Measurements from ENCODE around the gene ATXN1. TPM values are rescaled to one million over a fixed set of nuclear protein-coding genes. Genes with fewer than 3 reads are reported as not detected.

The ATXN1 gene
- total RNA-seq, 1 donor from 2014 or later = 59.8 TPM

DNA sequence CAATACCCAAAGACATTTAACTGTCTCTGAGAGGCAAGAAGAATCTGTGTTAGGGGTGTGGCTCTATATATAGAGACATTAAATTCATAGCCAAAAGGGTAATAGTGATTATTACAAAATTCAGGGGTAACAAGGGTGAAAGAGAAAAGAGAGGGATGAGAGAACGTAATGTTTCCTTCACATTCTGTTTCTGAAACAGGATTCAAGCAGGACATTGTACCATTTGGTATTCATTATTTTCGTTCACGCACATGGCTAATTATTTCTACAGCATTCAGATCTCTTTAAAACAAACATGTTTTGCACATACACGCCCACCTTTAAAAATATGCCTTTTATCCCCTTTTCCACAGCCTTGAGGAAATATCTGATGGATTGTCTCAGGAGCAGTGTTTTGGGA, 400.1 kb downstream of the ATXN1 start:
- DNase-seq = no peak
- no peaks in the 10 kb centered on the region for H3K27me3 Mint-ChIP-seq
- ChIA-PET POLR2A (no interaction called here), CTCF (no interaction called here)
- no peak overlapping the region for H3K4me3 Mint-ChIP-seq
- H3K9me3 Mint-ChIP-seq = no peaks in the 10 kb centered on the region
- H3K4me1 Mint-ChIP-seq = no peaks in the 10 kb centered on the region
- ATAC-seq (ENCODE audit: low read depth) = no peak
- no peak overlapping the region for H3K27ac Mint-ChIP-seq
- H3K36me3 Mint-ChIP-seq (ENCODE audit: low read depth) = no peaks in the 10 kb centered on the region
- intact Hi-C loops (cut with micrococcal nuclease) = no loop called here
- no peak for TF ChIP-seq CTCF (IDR thresholded peaks at IDR 0.05)

- H3K4me3 Mint-ChIP-seq = no peak overlapping the region
- ChIA-PET CTCF (no interaction called here), POLR2A (no interaction called here)
- ATAC-seq (ENCODE audit: low read depth) = no peak
- H3K36me3 Mint-ChIP-seq (ENCODE audit: low read depth) = no peaks in the 10 kb centered on the region
- no peak overlapping the region for H3K27ac Mint-ChIP-seq
- no peaks in the 10 kb centered on the region for H3K9me3 Mint-ChIP-seq
- H3K4me1 Mint-ChIP-seq = no peaks in the 10 kb centered on the region
- intact Hi-C loops (cut with micrococcal nuclease) = no loop called here
- DNase-seq = no peak
- H3K27me3 Mint-ChIP-seq = no peaks in the 10 kb centered on the region
- TF ChIP-seq CTCF (IDR thresholded peaks at IDR 0.05) = no peak
Observed at GRCh38 chr6:16360365-16360764, 400.9 kb downstream of the ATXN1 start.

- no peaks in the 10 kb centered on the region for H3K9me3 Mint-ChIP-seq
Observed at GRCh38 chr6:16359563-16359962, 401.7 kb downstream of the ATXN1 start.

DNA sequence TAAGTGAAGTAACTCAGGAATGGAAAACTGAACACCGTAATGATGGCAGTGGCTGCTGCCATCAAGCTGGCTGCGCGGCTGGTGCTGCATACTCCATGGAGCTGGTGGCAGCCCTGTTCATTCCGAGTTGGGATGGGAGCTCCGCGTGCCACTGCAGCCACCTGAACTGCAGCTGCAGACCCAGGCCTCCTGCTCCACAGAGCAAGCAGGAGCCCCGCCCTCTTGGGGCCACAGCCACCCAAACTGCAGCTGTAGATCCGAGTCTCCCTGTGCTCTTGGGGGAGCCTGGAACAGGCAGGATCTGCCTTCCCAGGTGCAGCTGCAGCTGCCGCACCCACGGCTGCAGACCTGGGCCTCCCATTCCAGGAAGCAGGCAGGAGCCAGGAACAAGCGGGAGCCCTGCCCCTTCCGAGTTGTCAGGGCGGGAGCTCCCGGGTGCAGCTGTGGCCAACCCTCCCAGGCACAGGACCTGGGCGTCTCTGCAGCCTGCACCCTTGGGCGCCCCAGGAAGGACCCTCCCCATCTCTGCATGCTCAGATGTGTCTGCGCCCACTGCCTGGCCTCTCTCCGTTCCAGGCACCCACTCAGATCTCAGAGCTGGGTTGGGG, 402.6 kb downstream of the ATXN1 start:
- intact Hi-C loops (cut with micrococcal nuclease) = no loop called here
- H3K27me3 Mint-ChIP-seq = no peaks in the 10 kb centered on the region
- CTCF ChIA-PET = no interaction called here

More at GRCh38 chr6:16359563-16359962, 401.7 kb downstream of the ATXN1 start:
- Mint-ChIP-seq H3K4me1 (no peaks in the 10 kb centered on the region), H3K4me3 (no peak overlapping the region), H3K27me3 (no peaks in the 10 kb centered on the region), H3K27ac (no peak overlapping the region), H3K36me3 (ENCODE audit: low read depth) (no peaks in the 10 kb centered on the region)
- POLR2A ChIA-PET = no interaction called here
- CTCF ChIA-PET = no interaction called here
- DNase-seq = no peak
- ATAC-seq (ENCODE audit: low read depth) = no peak
- intact Hi-C loops (cut with micrococcal nuclease) = no loop called here
- no peak for TF ChIP-seq CTCF (IDR thresholded peaks at IDR 0.05)

More for the DNA sequence above, 402.6 kb downstream of the ATXN1 start:
- POLR2A ChIA-PET = no interaction called here
- no peak for DNase-seq
- no peaks in the 10 kb centered on the region for H3K4me1 Mint-ChIP-seq
- H3K36me3 Mint-ChIP-seq (ENCODE audit: low read depth) = no peaks in the 10 kb centered on the region
- H3K9me3 Mint-ChIP-seq = no peaks in the 10 kb centered on the region
- ATAC-seq (ENCODE audit: low read depth) = no peak
- H3K4me3 Mint-ChIP-seq = no peak overlapping the region
- TF ChIP-seq CTCF (IDR thresholded peaks at IDR 0.05) = no peak
- no peak overlapping the region for H3K27ac Mint-ChIP-seq

Measured in activated B cell treated with CpG ODN at 0.5 μM for 24 hours (primary cell).